Measurements from ENCODE around the gene AGA. TPM values are rescaled to one million over a fixed set of nuclear protein-coding genes. Genes with fewer than 3 reads are reported as not detected.

AGA gene
- total and polyA plus RNA-seq, 4 donors: 13.3 to 25.3 (median 20.2) TPM

GRCh38 chr4:177391953-177392352, 50.3 kb downstream of the AGA start:
- no peak for TF ChIP-seq CTCF (IDR thresholded peaks at IDR 0.05; ENCODE audit: control extremely low read depth, extremely low read depth)
- H3K4me3 ChIP-seq: no peak overlapping the region
- ATAC-seq (ENCODE audit: insufficient read depth, low FRiP score): no peak
- H3K9me3 ChIP-seq (ENCODE audit: control insufficient read depth in 4 of 4, insufficient read depth in 3 of 4, low read length in 3 of 4): no peaks in the 10 kb centered on the region
- no peak overlapping the region for H3K9ac ChIP-seq (ENCODE audit: insufficient read depth in 1 of 2, low read length in 2 of 2)
- WGBS, 2 donors: 71 to 77% methylated on average over 6 of the region's 6 CpGs
- no peaks in the 10 kb centered on the region for H3K27me3 ChIP-seq (ENCODE audit: control insufficient read depth in 3 of 3, insufficient read depth in 3 of 3, low read length in 2 of 3)
- H3K4me1 ChIP-seq (ENCODE audit: control insufficient read depth in 5 of 5, insufficient read depth in 5 of 5, low read length in 5 of 5): no peaks in the 10 kb centered on the region
- no peak for DNase-seq
- H3K36me3 ChIP-seq (ENCODE audit: control insufficient read depth in 4 of 4, insufficient read depth in 4 of 4, low read length in 4 of 4): no peaks in the 10 kb centered on the region
- H3K27ac ChIP-seq (ENCODE audit: low read depth in 1 of 2, low read length in 1 of 2): no peak overlapping the region

- Histone ChIP-seq H3K9ac (ENCODE audit: insufficient read depth in 1 of 2, low read length in 2 of 2) (no peak overlapping the region), H3K27ac (ENCODE audit: low read depth in 1 of 2, low read length in 1 of 2) (no peak overlapping the region), H3K4me1 (ENCODE audit: control insufficient read depth in 5 of 5, insufficient read depth in 5 of 5, low read length in 5 of 5) (no peaks in the 10 kb centered on the region), H3K9me3 (ENCODE audit: control insufficient read depth in 4 of 4, insufficient read depth in 3 of 4, low read length in 3 of 4) (no peaks in the 10 kb centered on the region), H3K27me3 (ENCODE audit: control insufficient read depth in 3 of 3, insufficient read depth in 3 of 3, low read length in 2 of 3) (no peaks in the 10 kb centered on the region), H3K4me3 (no peak overlapping the region), H3K36me3 (ENCODE audit: control insufficient read depth in 4 of 4, insufficient read depth in 4 of 4, low read length in 4 of 4) (no peaks in the 10 kb centered on the region)
- no peak for DNase-seq
- 61 to 80% methylated on average over 3 of the region's 3 CpGs for WGBS, 2 donors
- no peak for TF ChIP-seq CTCF (IDR thresholded peaks at IDR 0.05; ENCODE audit: control extremely low read depth, extremely low read depth)
- ATAC-seq (ENCODE audit: insufficient read depth, low FRiP score): no peak
Observed at GRCh38 chr4:177391287-177391686, 51.0 kb downstream of the AGA start.

GRCh38 chr4:177386278-177386815, 55.9 kb downstream of the AGA start:
- no peak for DNase-seq
- TF ChIP-seq CTCF (IDR thresholded peaks at IDR 0.05; ENCODE audit: control extremely low read depth, extremely low read depth): no peak

More at GRCh38 chr4:177386278-177386815, 55.9 kb downstream of the AGA start:
- Histone ChIP-seq H3K27me3 (ENCODE audit: control insufficient read depth in 3 of 3, insufficient read depth in 3 of 3, low read length in 2 of 3) (no peaks in the 10 kb centered on the region), H3K9me3 (ENCODE audit: control insufficient read depth in 4 of 4, insufficient read depth in 3 of 4, low read length in 3 of 4) (no peaks in the 10 kb centered on the region), H3K27ac (ENCODE audit: low read depth in 1 of 2, low read length in 1 of 2) (no peak overlapping the region), H3K4me3 (no peak overlapping the region), H3K36me3 (ENCODE audit: control insufficient read depth in 4 of 4, insufficient read depth in 4 of 4, low read length in 4 of 4) (no peaks in the 10 kb centered on the region), H3K4me1 (ENCODE audit: control insufficient read depth in 5 of 5, insufficient read depth in 5 of 5, low read length in 5 of 5) (no peaks in the 10 kb centered on the region), H3K9ac (ENCODE audit: insufficient read depth in 1 of 2, low read length in 2 of 2) (no peak overlapping the region)
- no peak for ATAC-seq (ENCODE audit: insufficient read depth, low FRiP score)
- 60 to 70% methylated on average over 5 of the region's 5 CpGs for WGBS, 2 donors
